GM19328 (cell line): ENCODE measurements around the gene MINDY4.

Source experiments
- ATAC-seq: cut with Tn5 transposase; IDR thresholded peaks from one replicate; pipeline ENCODE4 v1.9.1; 2021; ENCODE audit warnings: mild to moderate bottlenecking, moderate library complexity; ENCODE audit not compliant: unreplicated experiment

The MINDY4 gene

GRCh38 chr7:30741289-30741688, 29.9 kb upstream of the MINDY4 start:
- ATAC-seq, result no peak

GRCh38 chr7:30743371-30744074, 27.7 kb upstream of the MINDY4 start:
- no peak for ATAC-seq

- no peak for ATAC-seq
Observed at GRCh38 chr7:30744075-30744417, 27.2 kb upstream of the MINDY4 start.

- no peak for ATAC-seq
Observed at GRCh38 chr7:30745261-30745941, 25.8 kb upstream of the MINDY4 start.

GRCh38 chr7:30750010-30750409, 21.2 kb upstream of the MINDY4 start:
- ATAC-seq, result no peak

GRCh38 chr7:30750683-30751650, 20.2 kb upstream of the MINDY4 start:
- no peak for ATAC-seq

GRCh38 chr7:30751696-30752273, 19.4 kb upstream of the MINDY4 start, which contains the start of gene INMT:
Gene INMT, plus strand, starts transcription at chr7:30752135. Its CDS starts 16 bp downstream, at chr7:30752151.
- ATAC-seq, result no peak

- no peak for ATAC-seq
Observed at GRCh38 chr7:30752484-30752883, 18.7 kb upstream of the MINDY4 start.

- no peak for ATAC-seq
Observed at GRCh38 chr7:30752979-30753378, 18.2 kb upstream of the MINDY4 start.

- ATAC-seq, result no peak
Observed at GRCh38 chr7:30754315-30754877, 16.8 kb upstream of the MINDY4 start.

GRCh38 chr7:30755384-30756154, 15.6 kb upstream of the MINDY4 start:
- no peak for ATAC-seq

GRCh38 chr7:30757342-30757692, 13.9 kb upstream of the MINDY4 start:
- no peak for ATAC-seq

- no peak for ATAC-seq
Observed at GRCh38 chr7:30760514-30761213, 10.6 kb upstream of the MINDY4 start.

- no peak for ATAC-seq
Observed at GRCh38 chr7:30761214-30762156, 9.7 kb upstream of the MINDY4 start.

GRCh38 chr7:30764030-30764975, 6.9 kb upstream of the MINDY4 start:
- ATAC-seq, result no peak

- no peak for ATAC-seq
Observed at GRCh38 chr7:30765408-30765807, 5.8 kb upstream of the MINDY4 start.

GRCh38 chr7:30770845-30771173, 408 bp upstream of the MINDY4 start:
- ATAC-seq, result no peak
